IMR-90 (cell line): Measurements from ENCODE around the gene MTX2. TPM values are rescaled to one million over a fixed set of nuclear protein-coding genes. Genes with fewer than 3 reads are reported as not detected.

Source experiments
- ATAC-seq: fragments of 200-7000 bp; cut with Tn5 transposase; 2 replicates; pipeline ENCODE4 v1.9.1; 2020; ENCODE audit warnings: low read depth, mild to moderate bottlenecking, moderate library complexity
- BruUV-seq: library from RNA; stranded (reverse); fragments of 400-500 nt; replicated peaks from 2 replicates; lab custom pipeline; 2021; lab: Mats Ljungman, UMichigan
- CTCF ChIA-PET: fragments of 300-600 bp; formaldehyde crosslinking; extraction: SDS; loops from one replicate; lab custom pipeline; 2021; ENCODE audit warnings: antibody characterized with exemption; lab: Yijun Ruan, JAX
- POLR2A ChIA-PET: fragments of 300-600 bp; sonication (Branson Sonifier 250); formaldehyde crosslinking; loops from one replicate; lab custom pipeline; 2022; ENCODE audit warnings: antibody characterized with exemption; ENCODE audit not compliant: unreplicated experiment; lab: Charles Lee
- DNase-seq: peaks from one replicate; pipeline ENCODE4 v3.0.0; 2013
- H2AFZ ChIP-seq: replicated peaks from 2 replicates; pipeline ENCODE3; 2013; ENCODE audit warnings: low read length, mild to moderate bottlenecking; ENCODE audit not compliant: poor library complexity
- H2AK5ac ChIP-seq: 2 replicates; pipeline ENCODE4 v1.6.1; 2013; ENCODE audit warnings: low read depth, low read length, inconsistent platforms
- H2AK9ac ChIP-seq: replicated peaks from 2 replicates; pipeline ENCODE3; 2013; ENCODE audit warnings: mild to moderate bottlenecking, low read depth, low read length, moderate library complexity; ENCODE audit not compliant: poor library complexity
- H2BK120ac ChIP-seq: 2 replicates; pipeline ENCODE4 v1.6.1; 2013; ENCODE audit warnings: low read depth, low read length, inconsistent platforms
- H2BK15ac ChIP-seq: 3 replicates; pipeline ENCODE4 v1.6.1; 2013; ENCODE audit warnings: low read depth, low read length, inconsistent platforms
- H2BK20ac ChIP-seq: 2 replicates; pipeline ENCODE4 v1.6.1; 2013; ENCODE audit warnings: low read depth, mild to moderate bottlenecking, inconsistent platforms, low read length, moderate library complexity
- H2BK5ac ChIP-seq: 2 replicates; pipeline ENCODE4 v1.6.1; 2013; ENCODE audit warnings: mild to moderate bottlenecking, low read depth, low read length, inconsistent platforms; ENCODE audit not compliant: poor library complexity, severe bottlenecking
- H3K14ac ChIP-seq: replicated peaks from 2 replicates; pipeline ENCODE4 v1.6.1; 2013; ENCODE audit warnings: low read depth, low read length, inconsistent platforms
- H3K18ac ChIP-seq: 2 replicates; pipeline ENCODE4 v1.6.1; 2013; ENCODE audit warnings: low read depth, low read length, control low read depth
- H3K23ac ChIP-seq: 2 replicates; pipeline ENCODE4 v1.6.1; 2013; ENCODE audit warnings: low read depth, low read length, inconsistent platforms
- H3K27ac ChIP-seq: 2 replicates; pipeline ENCODE4 v1.5.1; 2013; ENCODE audit warnings: mild to moderate bottlenecking, control low read depth, low read length; ENCODE audit not compliant: insufficient read depth
- H3K27me3 ChIP-seq: 2 replicates; pipeline ENCODE4 v1.6.1; 2013; ENCODE audit warnings: low read length; ENCODE audit not compliant: control insufficient read depth, insufficient read depth
- H3K36me3 ChIP-seq: 2 replicates; pipeline ENCODE4 v1.6.1; 2013; ENCODE audit warnings: low read length, mixed read lengths; ENCODE audit not compliant: control insufficient read depth, insufficient read depth
- H3K4ac ChIP-seq: 2 replicates; pipeline ENCODE4 v1.6.1; 2013; ENCODE audit warnings: low read depth, low read length, inconsistent platforms
- H3K4me1 ChIP-seq: 2 replicates; pipeline ENCODE4 v1.6.1; 2013; ENCODE audit warnings: low read length, mixed read lengths; ENCODE audit not compliant: control insufficient read depth, insufficient read depth
- H3K4me2 ChIP-seq: 2 replicates; pipeline ENCODE4 v1.6.1; 2013; ENCODE audit warnings: low read depth, mild to moderate bottlenecking, control low read depth, low read length, moderate library complexity
- H3K4me3 ChIP-seq: 2 replicates; pipeline ENCODE4 v1.5.1; 2013; ENCODE audit warnings: low read depth, mild to moderate bottlenecking, control low read depth, low read length, moderate library complexity; ENCODE audit not compliant: insufficient read depth
- H3K56ac ChIP-seq: 2 replicates; pipeline ENCODE4 v1.6.1; 2013; ENCODE audit warnings: low read length, inconsistent platforms; ENCODE audit not compliant: insufficient read depth; ENCODE audit errors: extremely low read depth
- H3K79me1 ChIP-seq, 2 experiments: 2 replicates each; pipeline ENCODE4 v1.6.1; 2013; ENCODE audit warnings: low read length in 2 of 2, inconsistent platforms in 1 of 2, low read depth in 1 of 2
- H3K9ac ChIP-seq: 2 replicates; pipeline ENCODE4 v1.6.1; 2013; ENCODE audit warnings: low read depth, low read length, control low read depth
- H3K9me1 ChIP-seq: 2 replicates; pipeline ENCODE4 v1.6.1; 2013; ENCODE audit warnings: low read length, inconsistent platforms; ENCODE audit not compliant: insufficient read depth
- H3K9me3 ChIP-seq: 2 replicates; pipeline ENCODE4 v1.6.1; 2013; ENCODE audit warnings: low read length; ENCODE audit not compliant: control insufficient read depth, insufficient read depth
- H4K20me1 ChIP-seq: 2 replicates; pipeline ENCODE4 v1.6.1; 2013; ENCODE audit warnings: low read length, inconsistent platforms; ENCODE audit not compliant: insufficient read depth
- H4K5ac ChIP-seq: 2 replicates; pipeline ENCODE4 v1.6.1; 2013; ENCODE audit warnings: mild to moderate bottlenecking, low read depth, low read length, control low read depth
- H4K8ac ChIP-seq, 2 experiments: 2 replicates each; pipeline ENCODE4 v1.6.1; 2013; ENCODE audit warnings: low read depth in 2 of 2, low read length in 2 of 2, control low read depth in 1 of 2, inconsistent platforms in 1 of 2
- H4K91ac ChIP-seq: 2 replicates; pipeline ENCODE4 v1.6.1; 2013; ENCODE audit warnings: low read depth, low read length, inconsistent platforms; ENCODE audit not compliant: insufficient read depth
- BHLHE40 ChIP-seq: fragments of 150-350 bp; IDR thresholded peaks from 2 replicates; pipeline ENCODE4 v1.6.1; 2016; ENCODE audit warnings: mild to moderate bottlenecking, low read depth, low read length
- FOS ChIP-seq: fragments of 150-350 bp; IDR thresholded peaks from 2 replicates; pipeline ENCODE4 v1.6.1; 2016; ENCODE audit warnings: low read depth, low read length
- MAFK ChIP-seq: IDR thresholded peaks from 2 replicates; pipeline ENCODE4 v1.6.1; 2012; ENCODE audit warnings: low read depth, low read length, improper control_type of control experiment
- MAZ ChIP-seq: IDR thresholded peaks from 2 replicates; pipeline ENCODE4 v1.6.1; 2012; ENCODE audit warnings: low read depth, mild to moderate bottlenecking, low read length, improper control_type of control experiment, moderate library complexity, borderline replicate concordance
- MXI1 ChIP-seq: IDR thresholded peaks from 2 replicates; pipeline ENCODE4 v1.6.1; 2012; ENCODE audit warnings: low read depth, mild to moderate bottlenecking, low read length, moderate library complexity, borderline replicate concordance
- POLR2A ChIP-seq: IDR thresholded peaks from 2 replicates; pipeline ENCODE4 v1.6.1; 2012; ENCODE audit warnings: mild to moderate bottlenecking, low read depth, low read length
- RAD21 ChIP-seq: IDR thresholded peaks from 2 replicates; pipeline ENCODE4 v1.6.1; 2012; ENCODE audit warnings: low read length, improper control_type of control experiment
- RCOR1 ChIP-seq: IDR thresholded peaks from 2 replicates; pipeline ENCODE4 v1.6.1; 2012; ENCODE audit warnings: mild to moderate bottlenecking, low read length, improper control_type of control experiment; ENCODE audit not compliant: insufficient replicate concordance
- RFX5 ChIP-seq: IDR thresholded peaks from 2 replicates; pipeline ENCODE4 v1.8.0; 2012; ENCODE audit warnings: low read depth, mild to moderate bottlenecking, low read length, moderate library complexity
- dilution Hi-C: fragments of 300-500 bp; cut with HindIII; formaldehyde crosslinking; loops from one replicate; pipeline ENCODE4 v1.14.3; 2018; ENCODE audit warnings: low sequenced_read_pairs; ENCODE audit not compliant: unreplicated experiment
- in situ Hi-C: fragments of 300-500 bp; cut with MboI; formaldehyde crosslinking; loops from 3 replicates; pipeline ENCODE4 v1.14.3; 2019; ENCODE audit warnings: low sequenced_read_pairs, inconsistent platforms, mixed read lengths
- intact Hi-C: fragments of 100-400 bp; cut with micrococcal nuclease; formaldehyde crosslinking; loops from 2 replicates; pipeline ENCODE4 v1.10.0; 2022
- polyA plus RNA-seq, 3 experiments: library from polyadenylated mRNA; depleted of rRNA; stranded (reverse); fragments of >200 nt; gene quantifications; 2 replicates each; pipeline ENCODE4 v1.2.3, GENCODE V29; 2012; ENCODE audit warnings: low replicate concordance in 1 of 3
- total RNA-seq: library from RNA; depleted of rRNA; stranded (reverse); fragments of >200 nt; gene quantifications from 2 replicates; pipeline ENCODE4 v1.2.3, GENCODE V29; 2012
- TF ChIP-seq, protein P1 (sequence below): fragments of 150-350 bp; IDR thresholded peaks from 2 replicates; pipeline ENCODE4 v1.6.1; 2017; ENCODE audit warnings: mild to moderate bottlenecking, antibody characterized with exemption, low read length, low read depth
- TF ChIP-seq, protein P2 (sequence below): fragments of 150-350 bp; IDR thresholded peaks from 2 replicates; pipeline ENCODE4 v1.6.1; 2016; ENCODE audit warnings: low read depth, mild to moderate bottlenecking, low read length, moderate library complexity, borderline replicate concordance
- TF ChIP-seq, protein P3 (sequence below): conservative IDR thresholded peaks from 2 replicates; pipeline ENCODE4 v1.5.1; 2012; ENCODE audit warnings: mild to moderate bottlenecking, low read depth, low read length, improper control_type of control experiment

Gene MTX2
- total and polyA plus RNA-seq, 2 of the 4 experiments (the other 2 are of a cell fraction): 24.9 to 37.8 TPM

DNA sequence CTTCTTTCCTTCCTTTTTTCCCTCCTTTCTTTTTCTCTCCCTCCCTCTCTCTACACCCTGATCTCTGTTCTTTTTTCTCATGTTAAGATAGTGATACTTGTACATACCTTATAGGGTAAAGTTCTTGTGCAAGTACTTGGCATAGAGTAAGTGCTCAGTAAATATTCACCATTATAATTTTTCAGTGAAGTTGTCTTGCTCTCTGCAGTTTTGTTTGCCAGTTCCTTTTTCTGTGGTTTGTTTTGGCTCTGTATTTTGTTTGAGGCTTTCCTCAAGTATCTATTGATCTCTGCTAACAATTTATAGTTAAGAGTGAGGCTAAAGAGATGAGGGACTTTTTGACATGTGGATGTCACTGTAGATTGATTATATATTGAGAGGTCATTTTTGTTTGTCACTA is 48.0 kb downstream of the MTX2 start:
- Histone ChIP-seq H4K5ac (no peak overlapping the region), H2AK9ac (no peak overlapping the region), H3K9me1 (no peaks in the 10 kb centered on the region), H3K4me1 (no peaks in the 10 kb centered on the region), H2AK5ac (no peak overlapping the region), H3K9ac (no peak overlapping the region), H2BK20ac (no peak overlapping the region), H3K23ac (no peak overlapping the region), H4K91ac (no peak overlapping the region), H3K4me3 (no peak overlapping the region), H3K27ac (no peak overlapping the region), H3K4ac (no peak overlapping the region), H3K27me3 (no peaks in the 10 kb centered on the region), H3K56ac (no peak overlapping the region), H2BK120ac (no peak overlapping the region), H3K18ac (no peak overlapping the region), H2BK5ac (no peak overlapping the region), H4K20me1 (no peaks in the 10 kb centered on the region), H3K14ac (no peak overlapping the region), H2AFZ (no peak overlapping the region), H2BK15ac (no peak overlapping the region), H3K79me1 (peaks cover 0 to 3% of the 10 kb centered on the region in 2 experiments; a peak in 2 of 4 replicates), H4K8ac (no peak overlapping the region), H3K36me3 (no peaks in the 10 kb centered on the region), H3K4me2 (no peak overlapping the region), H3K9me3 (no peaks in the 10 kb centered on the region)
- dilution Hi-C loops (no loop called here), intact Hi-C loops (no loop called here), in situ Hi-C loops (no loop called here)
- ATAC-seq (no peak), DNase-seq (no peak)
- POLR2A ChIA-PET: no interaction called here
- TF ChIP-seq, protein P1, sequence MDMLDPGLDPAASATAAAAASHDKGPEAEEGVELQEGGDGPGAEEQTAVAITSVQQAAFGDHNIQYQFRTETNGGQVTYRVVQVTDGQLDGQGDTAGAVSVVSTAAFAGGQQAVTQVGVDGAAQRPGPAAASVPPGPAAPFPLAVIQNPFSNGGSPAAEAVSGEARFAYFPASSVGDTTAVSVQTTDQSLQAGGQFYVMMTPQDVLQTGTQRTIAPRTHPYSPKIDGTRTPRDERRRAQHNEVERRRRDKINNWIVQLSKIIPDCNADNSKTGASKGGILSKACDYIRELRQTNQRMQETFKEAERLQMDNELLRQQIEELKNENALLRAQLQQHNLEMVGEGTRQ: no peak
- TF ChIP-seq, protein P2, sequence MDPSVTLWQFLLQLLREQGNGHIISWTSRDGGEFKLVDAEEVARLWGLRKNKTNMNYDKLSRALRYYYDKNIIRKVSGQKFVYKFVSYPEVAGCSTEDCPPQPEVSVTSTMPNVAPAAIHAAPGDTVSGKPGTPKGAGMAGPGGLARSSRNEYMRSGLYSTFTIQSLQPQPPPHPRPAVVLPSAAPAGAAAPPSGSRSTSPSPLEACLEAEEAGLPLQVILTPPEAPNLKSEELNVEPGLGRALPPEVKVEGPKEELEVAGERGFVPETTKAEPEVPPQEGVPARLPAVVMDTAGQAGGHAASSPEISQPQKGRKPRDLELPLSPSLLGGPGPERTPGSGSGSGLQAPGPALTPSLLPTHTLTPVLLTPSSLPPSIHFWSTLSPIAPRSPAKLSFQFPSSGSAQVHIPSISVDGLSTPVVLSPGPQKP: no peak
- TF ChIP-seq MXI1 (no peak), MAZ (no peak), RAD21 (no peak), RCOR1 (no peak), FOS (no peak), BHLHE40 (no peak), MAFK (no peak), POLR2A (no peak), RFX5 (no peak)
- TF ChIP-seq, protein P3, sequence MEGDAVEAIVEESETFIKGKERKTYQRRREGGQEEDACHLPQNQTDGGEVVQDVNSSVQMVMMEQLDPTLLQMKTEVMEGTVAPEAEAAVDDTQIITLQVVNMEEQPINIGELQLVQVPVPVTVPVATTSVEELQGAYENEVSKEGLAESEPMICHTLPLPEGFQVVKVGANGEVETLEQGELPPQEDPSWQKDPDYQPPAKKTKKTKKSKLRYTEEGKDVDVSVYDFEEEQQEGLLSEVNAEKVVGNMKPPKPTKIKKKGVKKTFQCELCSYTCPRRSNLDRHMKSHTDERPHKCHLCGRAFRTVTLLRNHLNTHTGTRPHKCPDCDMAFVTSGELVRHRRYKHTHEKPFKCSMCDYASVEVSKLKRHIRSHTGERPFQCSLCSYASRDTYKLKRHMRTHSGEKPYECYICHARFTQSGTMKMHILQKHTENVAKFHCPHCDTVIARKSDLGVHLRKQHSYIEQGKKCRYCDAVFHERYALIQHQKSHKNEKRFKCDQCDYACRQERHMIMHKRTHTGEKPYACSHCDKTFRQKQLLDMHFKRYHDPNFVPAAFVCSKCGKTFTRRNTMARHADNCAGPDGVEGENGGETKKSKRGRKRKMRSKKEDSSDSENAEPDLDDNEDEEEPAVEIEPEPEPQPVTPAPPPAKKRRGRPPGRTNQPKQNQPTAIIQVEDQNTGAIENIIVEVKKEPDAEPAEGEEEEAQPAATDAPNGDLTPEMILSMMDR: no peak
- BruUV-seq: no TSS peak
- CTCF ChIA-PET: no interaction called here
